MCF 10A (cell line): ENCODE measurements around the gene PRAF2. TPM values are rescaled to one million over a fixed set of nuclear protein-coding genes. Genes with fewer than 3 reads are reported as not detected.

Source experiments
- BruUV-seq: library from RNA; stranded (reverse); fragments of 400-500 nt; replicated peaks from 2 replicates; lab custom pipeline; 2021; lab: Mats Ljungman, UMichigan
- CTCF ChIA-PET: fragments of 300-600 bp; sonication (Branson Sonifier 250); formaldehyde crosslinking; extraction: SDS; loops from one replicate; lab custom pipeline; 2021; ENCODE audit warnings: antibody characterized with exemption, inconsistent platforms; lab: Yijun Ruan, JAX
- POLR2A ChIA-PET: fragments of 300-600, 350-650 bp; sonication (Branson Sonifier 250); formaldehyde crosslinking; extraction: SDS; loops from one replicate; lab custom pipeline; 2020; ENCODE audit warnings: antibody characterized with exemption, inconsistent platforms; lab: Yijun Ruan, JAX
- DNase-seq: peaks from one replicate; pipeline ENCODE4 v3.0.0-alpha.2; 2018; ENCODE audit not compliant: unreplicated experiment
- H3K27ac Mint-ChIP-seq: one replicate; pipeline ENCODE4 v1.8.0; 2022; ENCODE audit warnings: mild to moderate bottlenecking, low read depth, mixed read lengths; ENCODE audit not compliant: unreplicated experiment
- H3K27me3 Mint-ChIP-seq: one replicate; pipeline ENCODE4 v1.8.0; 2022; ENCODE audit warnings: mixed read lengths; ENCODE audit not compliant: insufficient read depth, unreplicated experiment
- H3K36me3 Mint-ChIP-seq: one replicate; pipeline ENCODE4 v1.8.0; 2022; ENCODE audit warnings: mild to moderate bottlenecking, moderate library complexity, mixed read lengths; ENCODE audit not compliant: insufficient read depth, unreplicated experiment
- H3K4me1 Mint-ChIP-seq: one replicate; pipeline ENCODE4 v1.8.0; 2022; ENCODE audit warnings: mixed read lengths; ENCODE audit not compliant: insufficient read depth, unreplicated experiment
- H3K4me3 Mint-ChIP-seq: one replicate; pipeline ENCODE4 v1.8.0; 2022; ENCODE audit warnings: mild to moderate bottlenecking, moderate library complexity, mixed read lengths; ENCODE audit not compliant: unreplicated experiment
- H3K9me3 Mint-ChIP-seq: one replicate; pipeline ENCODE4 v1.8.0; 2022; ENCODE audit warnings: mixed read lengths; ENCODE audit not compliant: unreplicated experiment
- CTCF ChIP-seq: fragments of 200-600 bp; IDR thresholded peaks from one replicate; pipeline ENCODE4 v1.8.0; 2022; ENCODE audit warnings: antibody characterized with exemption, mild to moderate bottlenecking; ENCODE audit not compliant: unreplicated experiment
- intact Hi-C: fragments of 100-400 bp; cut with micrococcal nuclease; formaldehyde crosslinking; loops from 2 replicates; pipeline ENCODE4 v1.14.1; 2022
- total RNA-seq: library from RNA; stranded (reverse); gene quantifications from 2 replicates; pipeline ENCODE4 v1.2.3, GENCODE V29; 2022

The PRAF2 gene
- total RNA-seq, 1 experiment from 2014 or later, result 32.1 TPM

DNA sequence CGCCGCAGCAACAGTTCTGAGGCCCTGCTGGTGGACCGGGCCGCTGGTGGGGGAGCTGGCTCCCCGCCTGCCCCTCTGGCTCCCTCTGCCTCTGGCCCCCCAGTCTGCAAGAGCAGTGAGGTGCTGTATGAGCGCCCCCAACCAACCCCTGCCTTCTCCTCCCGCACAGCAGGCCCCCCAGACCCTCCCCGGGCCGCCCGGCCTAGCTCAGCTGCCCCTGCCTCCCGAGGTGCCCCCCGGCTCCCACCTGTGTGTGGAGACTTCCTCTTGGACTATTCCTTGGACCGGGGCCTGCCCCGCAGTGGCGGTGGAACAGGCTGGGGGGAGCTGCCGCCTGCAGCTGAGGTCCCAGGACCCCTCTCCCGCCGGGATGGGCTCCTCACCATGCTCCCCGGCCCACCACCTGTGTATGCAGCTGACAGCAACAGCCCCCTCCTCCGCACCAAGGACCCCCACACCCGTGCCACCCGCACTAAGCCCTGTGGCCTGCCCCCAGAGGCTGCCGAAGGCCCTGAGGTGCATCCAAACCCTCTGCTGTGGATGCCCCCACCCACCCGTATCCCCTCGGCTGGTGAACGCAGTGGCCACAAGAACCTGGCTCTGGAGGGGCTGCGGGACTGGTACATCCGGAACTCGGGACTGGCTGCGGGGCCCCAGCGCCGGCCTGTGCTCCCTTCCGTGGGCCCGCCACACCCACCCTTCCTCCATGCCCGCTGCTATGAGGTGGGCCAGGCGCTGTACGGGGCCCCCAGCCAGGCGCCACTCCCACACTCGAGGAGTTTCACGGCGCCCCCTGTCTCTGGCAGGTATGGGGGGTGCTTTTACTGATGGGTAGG is 6.3 kb downstream of the PRAF2 start:
- H3K4me1 Mint-ChIP-seq, result no peaks in the 10 kb centered on the region
- no peak overlapping the region for H3K4me3 Mint-ChIP-seq
- no peaks in the 10 kb centered on the region for H3K9me3 Mint-ChIP-seq
- no peak for TF ChIP-seq CTCF
- DNase-seq, result no peak
- H3K27ac Mint-ChIP-seq, result no peak overlapping the region
- H3K36me3 Mint-ChIP-seq, result peaks cover 10% of the 10 kb centered on the region
- no TSS peak for BruUV-seq
- ChIA-PET POLR2A (no interaction called here), CTCF (interaction anchor here (0.6 kb wide), 1 partner anchor 118 kb away, joined by 3 read pairs; no protein-coding TSS in a partner anchor)
- intact Hi-C loops, result no loop called here
- no peaks in the 10 kb centered on the region for H3K27me3 Mint-ChIP-seq

DNA sequence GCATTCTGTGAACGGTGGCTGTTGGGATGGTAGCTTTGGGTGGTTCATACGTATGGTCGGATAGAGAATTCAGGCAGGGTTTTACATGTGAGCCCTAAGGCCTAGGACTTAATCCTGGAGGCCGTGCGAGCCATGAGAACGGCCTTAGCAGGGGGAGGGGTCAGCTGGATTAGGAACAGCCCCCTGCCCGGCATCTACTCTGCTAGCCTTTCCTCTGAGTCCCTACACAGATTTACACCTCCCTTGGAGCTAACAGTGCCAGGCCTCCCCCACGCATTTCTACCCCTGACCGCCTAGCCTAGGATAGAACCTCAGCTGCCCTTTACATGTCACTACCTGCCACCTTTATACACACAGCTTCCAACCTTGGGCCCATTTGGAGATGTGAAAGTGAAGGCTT is 7.1 kb downstream of the PRAF2 start:
- DNase-seq, result no peak
- Mint-ChIP-seq H3K4me3 (no peak overlapping the region), H3K27me3 (no peaks in the 10 kb centered on the region), H3K4me1 (no peaks in the 10 kb centered on the region), H3K36me3 (peaks cover 10% of the 10 kb centered on the region), H3K9me3 (no peaks in the 10 kb centered on the region), H3K27ac (no peak overlapping the region)
- BruUV-seq, result no TSS peak
- TF ChIP-seq CTCF, result no peak
- ChIA-PET CTCF (no interaction called here), POLR2A (no interaction called here)
- intact Hi-C loops, result no loop called here

DNA sequence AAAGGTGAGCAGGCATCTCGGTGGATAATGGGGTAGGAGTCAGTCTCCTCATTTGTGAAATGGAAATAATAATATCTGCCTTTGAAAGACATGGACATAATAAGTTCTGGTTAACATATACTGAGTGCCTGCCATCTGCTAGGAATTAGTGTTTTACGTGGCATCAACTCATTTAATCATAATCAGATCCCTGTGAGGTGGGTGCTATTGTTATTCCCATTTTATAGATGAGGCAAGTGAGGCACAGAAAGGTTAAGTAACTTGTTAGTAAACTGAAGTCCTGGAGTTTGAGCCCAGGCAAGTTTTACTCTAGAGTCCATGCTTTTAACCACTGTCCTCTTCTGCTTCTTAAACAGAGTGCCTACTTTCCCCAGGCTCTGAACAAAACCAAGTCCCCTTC is 7.5 kb downstream of the PRAF2 start:
- DNase-seq, result no peak
- TF ChIP-seq CTCF, result no peak
- no TSS peak for BruUV-seq
- H3K4me3 Mint-ChIP-seq, result no peak overlapping the region
- no peaks in the 10 kb centered on the region for H3K27me3 Mint-ChIP-seq
- ChIA-PET POLR2A (interaction anchor here (1.0 kb wide), 1 partner anchor 26 kb away, joined by 3 read pairs; no protein-coding TSS in a partner anchor), CTCF (interaction anchor here (0.6 kb wide), 1 partner anchor 146 kb away, joined by 3 read pairs; no protein-coding TSS in a partner anchor)
- H3K4me1 Mint-ChIP-seq, result no peaks in the 10 kb centered on the region
- intact Hi-C loops, result no loop called here
- H3K36me3 Mint-ChIP-seq, result peaks cover 10% of the 10 kb centered on the region
- no peak overlapping the region for H3K27ac Mint-ChIP-seq
- H3K9me3 Mint-ChIP-seq, result no peaks in the 10 kb centered on the region

DNA sequence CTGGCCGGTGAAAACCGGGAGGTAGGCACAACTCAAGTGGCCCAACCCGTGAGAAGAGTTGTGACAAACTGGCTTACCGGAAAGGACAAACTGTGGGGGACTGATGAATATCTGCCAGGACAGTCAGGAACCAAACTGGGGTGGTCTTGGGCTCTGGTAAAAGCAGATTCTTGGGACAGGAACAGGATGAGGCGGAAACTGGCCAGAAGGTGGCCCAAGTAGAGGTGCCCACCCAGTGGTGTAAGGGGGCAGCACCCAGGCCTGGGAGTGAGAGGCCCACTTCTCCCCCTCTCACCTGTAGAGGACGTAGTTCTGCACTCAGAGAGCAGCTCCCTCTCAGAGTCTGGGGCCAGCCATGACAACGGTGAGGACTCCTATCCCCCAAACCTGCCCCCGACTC is 9.1 kb downstream of the PRAF2 start:
- H3K36me3 Mint-ChIP-seq, result peaks cover 10% of the 10 kb centered on the region
- TF ChIP-seq CTCF, result no peak
- H3K27ac Mint-ChIP-seq, result no peak overlapping the region
- no peaks in the 10 kb centered on the region for H3K4me1 Mint-ChIP-seq
- H3K27me3 Mint-ChIP-seq, result no peaks in the 10 kb centered on the region
- no peak for DNase-seq
- CTCF ChIA-PET, result no interaction called here
- POLR2A ChIA-PET, result interaction anchor here (0.7 kb wide), 1 partner anchor 434 kb away, joined by 3 read pairs; no protein-coding TSS in a partner anchor
- H3K9me3 Mint-ChIP-seq, result no peaks in the 10 kb centered on the region
- intact Hi-C loops, result no loop called here
- no TSS peak for BruUV-seq
- H3K4me3 Mint-ChIP-seq, result no peak overlapping the region
